ENCODE data around the gene CMYA5. TPM values are rescaled to one million over a fixed set of nuclear protein-coding genes. Genes with fewer than 3 reads are reported as not detected.

The CMYA5 gene
- total and polyA plus RNA-seq, 7 donors, result 0.46 to 21.0 (median 5.2) TPM

GRCh38 chr5:79802406-79802805 is 112.8 kb downstream of the CMYA5 start:
- no peak for DNase-seq
- TF ChIP-seq CTCF (IDR thresholded peaks at IDR 0.05), result no peak
- TF ChIP-seq POLR2AphosphoS5 (IDR thresholded peaks at IDR 0.05), result no peak
- TF ChIP-seq EP300 (IDR thresholded peaks at IDR 0.05), result no peak
- no peak for TF ChIP-seq POLR2A (IDR thresholded peaks at IDR 0.05)
- Histone ChIP-seq H3K27ac (no peak overlapping the region), H3K9me3 (no peaks in the 10 kb centered on the region), H3K27me3 (no peaks in the 10 kb centered on the region), H3K4me3 (no peak overlapping the region), H3K4me1 (no peaks in the 10 kb centered on the region), H3K36me3 (no peaks in the 10 kb centered on the region)
- intact Hi-C loops (cut with DNase I), result no loop called here
- WGBS, 2 donors, result 56 to 80% methylated on average over 1 of the region's 1 CpG

DNA sequence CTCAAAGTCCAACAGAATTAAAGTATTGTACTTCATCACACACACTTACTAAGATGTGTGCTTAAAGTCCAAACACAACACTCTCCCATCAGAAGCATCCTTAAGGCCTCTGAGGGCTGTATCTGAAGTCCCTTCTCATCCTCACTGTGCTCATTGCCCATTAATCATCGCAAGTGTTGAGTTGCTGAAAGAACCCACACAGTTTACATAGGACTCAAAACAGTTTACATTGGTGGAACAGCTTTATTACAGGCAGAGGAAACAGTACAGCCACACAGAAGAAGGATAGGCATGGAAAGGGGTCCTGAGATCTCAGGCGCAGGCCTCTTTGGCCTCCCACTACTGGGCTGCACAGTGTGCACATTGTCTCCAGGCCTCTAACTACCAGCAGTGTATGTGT is 113.4 kb downstream of the CMYA5 start:
- 71 to 74% methylated on average over 2 of the region's 2 CpGs for WGBS, 2 donors
- DNase-seq, result no peak
- no peak overlapping the region for H3K4me3 ChIP-seq
- H3K4me1 ChIP-seq, result no peaks in the 10 kb centered on the region
- no peaks in the 10 kb centered on the region for H3K36me3 ChIP-seq
- H3K27me3 ChIP-seq, result no peaks in the 10 kb centered on the region
- intact Hi-C loops (cut with DNase I), result no loop called here
- no peaks in the 10 kb centered on the region for H3K9me3 ChIP-seq
- H3K27ac ChIP-seq, result no peak overlapping the region
- TF ChIP-seq POLR2A (IDR thresholded peaks at IDR 0.05) (no peak), POLR2AphosphoS5 (IDR thresholded peaks at IDR 0.05) (peak in 1 of 4 donors; percentile 28), CTCF (IDR thresholded peaks at IDR 0.05) (no peak), EP300 (IDR thresholded peaks at IDR 0.05) (no peak)

GRCh38 chr5:79806741-79807140 is 117.1 kb downstream of the CMYA5 start:
- no peaks in the 10 kb centered on the region for H3K4me1 ChIP-seq
- WGBS, 2 donors, result 52 to 57% methylated on average over 3 of the region's 3 CpGs

DNA sequence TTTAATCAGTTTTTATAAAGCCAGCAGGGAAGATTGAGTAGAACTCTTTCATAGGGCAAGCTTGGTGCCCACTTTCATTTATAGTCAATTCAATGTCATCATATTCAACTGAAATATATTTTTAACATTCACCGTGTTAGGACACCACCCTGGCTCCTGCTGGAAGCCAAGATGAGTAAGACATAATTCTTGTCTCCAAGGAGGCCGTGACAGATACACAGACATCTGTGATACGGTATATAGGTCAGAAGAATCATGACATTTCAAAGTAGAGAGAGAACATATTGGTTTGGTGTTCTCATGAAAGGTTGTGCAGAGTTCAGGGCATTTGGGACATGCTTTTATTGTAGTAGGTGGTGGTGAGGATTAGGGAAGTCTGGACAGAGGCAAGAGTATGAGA is 120.1 kb downstream of the CMYA5 start:
- H3K9me3 ChIP-seq, result no peaks in the 10 kb centered on the region
- H3K4me1 ChIP-seq, result no peaks in the 10 kb centered on the region
- 86 to 90% methylated on average over 3 of the region's 3 CpGs for WGBS, 2 donors
- DNase-seq, result no peak
- TF ChIP-seq EP300 (IDR thresholded peaks at IDR 0.05) (no peak), POLR2AphosphoS5 (IDR thresholded peaks at IDR 0.05) (no peak), POLR2A (IDR thresholded peaks at IDR 0.05) (no peak), CTCF (IDR thresholded peaks at IDR 0.05) (no peak)
- intact Hi-C loops (cut with DNase I), result no loop called here
- no peak overlapping the region for H3K27ac ChIP-seq
- H3K36me3 ChIP-seq, result no peaks in the 10 kb centered on the region
- H3K27me3 ChIP-seq, result no peaks in the 10 kb centered on the region
- H3K4me3 ChIP-seq, result no peak overlapping the region

More at GRCh38 chr5:79806741-79807140, 117.1 kb downstream of the CMYA5 start:
- TF ChIP-seq POLR2AphosphoS5 (IDR thresholded peaks at IDR 0.05) (no peak), CTCF (IDR thresholded peaks at IDR 0.05) (no peak), EP300 (IDR thresholded peaks at IDR 0.05) (no peak), POLR2A (IDR thresholded peaks at IDR 0.05) (no peak)
- Histone ChIP-seq H3K27ac (no peak overlapping the region), H3K4me3 (no peak overlapping the region), H3K9me3 (no peaks in the 10 kb centered on the region), H3K36me3 (no peaks in the 10 kb centered on the region), H3K27me3 (no peaks in the 10 kb centered on the region)
- intact Hi-C loops (cut with DNase I), result no loop called here
- DNase-seq, result no peak

- DNase-seq, result no peak
- WGBS, 2 donors, result 88 to 91% methylated on average over 2 of the region's 2 CpGs
- Histone ChIP-seq H3K4me1 (no peaks in the 10 kb centered on the region), H3K27me3 (no peaks in the 10 kb centered on the region), H3K9me3 (no peaks in the 10 kb centered on the region), H3K4me3 (no peak overlapping the region), H3K27ac (no peak overlapping the region), H3K36me3 (no peaks in the 10 kb centered on the region)
- intact Hi-C loops (cut with DNase I), result no loop called here
- no peak for TF ChIP-seq POLR2A (IDR thresholded peaks at IDR 0.05)
- TF ChIP-seq CTCF (IDR thresholded peaks at IDR 0.05), result no peak
- no peak for TF ChIP-seq EP300 (IDR thresholded peaks at IDR 0.05)
- TF ChIP-seq POLR2AphosphoS5 (IDR thresholded peaks at IDR 0.05), result no peak
Measured at GRCh38 chr5:79811081-79811480, 121.4 kb downstream of the CMYA5 start.
